H1 (cell line): Measurements from ENCODE around the gene PRPF6.
A peak's percentile ranks its signal among the peaks of the same experiment; 100 is the strongest.

Experiments
- CEBPB ChIP-seq: IDR thresholded peaks from 2 replicates; pipeline ENCODE4 v1.6.1; 2012; ENCODE audit warnings: low read depth, low read length
- EZH2 ChIP-seq: fragments of 200-600 bp; sonication (generic); IDR thresholded peaks from 2 replicates; pipeline ENCODE4 v1.7.1; 2012; ENCODE audit warnings: low read depth, mild to moderate bottlenecking, moderate library complexity, low read length, inconsistent platforms; ENCODE audit not compliant: severe bottlenecking
- SIN3A ChIP-seq, 2 experiments: IDR thresholded peaks in 1 of 2; conservative IDR thresholded peaks in 1 of 2; 2 replicates each; pipeline ENCODE4 v1.6.1; 2011 to 2012; ENCODE audit warnings: low read length in 2 of 2, improper control_type of control experiment in 1 of 2, low read depth in 1 of 2, mild to moderate bottlenecking in 1 of 2

DNA sequence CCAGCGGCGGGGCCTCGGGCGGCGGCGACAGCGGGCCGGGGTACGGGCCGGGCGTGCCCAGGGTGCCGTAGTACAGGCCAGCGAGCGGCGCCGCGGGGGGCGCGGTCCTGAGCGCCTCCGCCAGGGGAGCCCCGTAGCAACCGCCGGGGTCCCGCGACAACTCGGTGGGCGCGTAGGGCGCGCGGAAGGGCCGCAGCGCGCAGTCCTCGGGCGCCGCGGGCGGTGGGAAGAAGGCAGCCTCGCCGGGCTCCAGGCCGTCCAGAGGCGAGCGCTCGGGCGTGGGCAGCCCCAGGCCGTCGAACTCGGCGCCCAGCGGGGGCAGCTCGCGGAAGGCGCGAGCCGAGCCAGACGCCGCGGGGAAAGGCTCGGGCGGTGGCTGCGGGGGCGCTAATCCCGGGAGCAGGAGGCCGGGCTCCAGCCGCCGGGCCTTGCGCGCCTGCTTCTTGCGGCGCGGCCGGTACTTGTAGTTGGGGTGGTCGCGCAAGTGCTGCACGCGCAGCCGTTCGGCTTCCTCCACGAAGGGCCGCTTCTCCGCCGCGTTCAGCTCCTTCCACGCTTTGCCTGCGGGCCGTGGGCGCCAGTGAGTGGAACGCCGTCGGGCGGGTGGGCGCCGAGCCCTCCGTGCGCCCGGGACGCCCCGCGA is 67.6 kb downstream of the PRPF6 start:
- TF ChIP-seq SIN3A (conservative IDR thresholded peaks at IDR 0.05 in 1 of 2, IDR thresholded peaks at IDR 0.05 in 1 of 2; ENCODE audit: low read depth in 1 of 2, low read length in 2 of 2) (no peak), CEBPB (no peak), EZH2 (peak; percentile 95)
